CMK (cell line): ENCODE data around the gene ADCY1.
"Not testable (repeated sequence)": the region's sequence is repeated elsewhere in the genome, so short reads cannot be mapped to it uniquely, and the experiment has no call there.

Experiments
- DNase-seq: peaks from one replicate; pipeline ENCODE4 v3.0.0-alpha.2; 2010; ENCODE audit warnings: low read depth

ADCY1 gene

DNA sequence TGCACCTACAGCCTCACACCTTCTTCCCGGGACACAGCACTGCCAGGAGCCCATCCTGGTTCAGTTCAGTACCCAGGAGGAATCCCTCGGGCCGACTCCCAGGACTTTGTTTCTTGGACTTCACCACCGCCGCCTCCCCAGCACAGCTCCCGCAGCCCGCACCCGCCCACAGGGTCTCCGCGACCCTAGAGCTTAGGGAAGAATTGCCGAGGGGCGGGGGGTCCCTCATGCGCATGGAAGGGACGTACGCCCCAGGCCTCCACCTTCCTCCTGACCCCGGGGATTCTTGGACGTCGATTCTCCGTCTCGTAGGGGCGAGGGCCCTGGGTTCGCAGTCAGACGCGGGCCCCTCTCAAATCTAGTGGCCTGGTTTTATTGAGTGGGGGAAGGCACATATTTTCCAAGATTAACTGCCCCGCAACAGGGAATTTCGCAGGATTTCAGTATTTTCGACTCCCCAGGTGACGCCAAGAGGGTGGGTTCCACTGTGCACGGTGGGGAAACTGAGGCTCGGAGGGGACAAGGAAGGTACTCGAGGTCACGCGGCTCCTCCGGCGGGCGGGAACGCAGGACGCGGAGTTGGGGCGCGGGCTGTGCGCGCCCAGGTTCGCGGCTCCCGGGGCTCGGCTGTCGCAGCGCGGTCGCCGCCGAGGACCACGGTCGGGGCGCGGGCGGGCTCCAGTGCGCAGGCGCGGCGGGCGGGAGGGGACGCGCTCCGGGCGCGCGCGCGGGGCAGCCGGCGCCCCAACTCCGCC is at the start of gene ADCY1:
Gene ADCY1, plus strand, starts transcription at position 708 of the 755 bp plus-strand sequence. CDS start 176 bp downstream, outside the sequence.
- DNase-seq, result no peak

DNA sequence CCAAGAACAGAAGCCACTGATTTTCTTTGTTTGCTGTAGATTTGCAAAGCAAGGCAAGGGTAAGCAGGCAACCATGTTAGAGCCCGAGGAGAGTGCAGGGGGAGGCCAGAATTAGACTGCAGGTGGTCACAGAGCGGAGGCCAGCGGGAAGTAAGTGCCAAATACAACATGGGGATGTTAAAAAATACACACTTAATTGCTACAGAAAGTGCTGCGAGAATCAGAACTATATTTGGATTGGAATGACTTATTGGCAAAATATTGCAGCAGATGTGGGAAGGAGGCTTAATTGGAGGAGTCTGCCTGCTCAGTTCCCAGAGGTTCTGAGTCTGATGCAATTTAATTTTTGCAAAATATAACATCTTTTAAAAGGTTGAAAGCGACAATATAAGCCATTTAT is 49.7 kb upstream of the ADCY1 start:
- no peak for DNase-seq

DNA sequence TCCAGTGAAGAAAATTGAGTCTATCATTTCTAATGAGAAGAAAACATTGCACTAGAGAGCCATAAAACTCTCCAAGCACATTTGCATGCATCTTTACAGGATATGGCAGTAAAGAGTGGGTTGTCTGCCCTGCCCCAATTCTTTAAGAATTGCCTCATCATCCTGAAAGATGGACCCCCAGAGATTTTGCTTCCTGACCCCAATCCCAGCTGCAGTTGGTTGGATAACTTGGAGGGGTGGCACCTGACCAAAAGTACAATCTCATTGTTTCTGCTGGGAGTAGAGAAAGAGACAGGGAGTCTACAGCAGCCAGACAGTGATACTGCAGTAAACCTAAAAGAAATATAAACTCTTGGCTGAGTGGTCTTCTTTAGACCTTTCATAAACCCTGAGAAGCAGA is 49.1 kb upstream of the ADCY1 start:
- DNase-seq, result no peak

- no peak for DNase-seq
These were observed 30.7 kb upstream of the ADCY1 start for GRCh38 chr7:45543473-45543872.

- not testable (repeated sequence) for DNase-seq
These were observed 29.0 kb upstream of the ADCY1 start for GRCh38 chr7:45545105-45545710.

- not testable (repeated sequence) for DNase-seq
These were observed 25.3 kb upstream of the ADCY1 start for GRCh38 chr7:45548917-45549316.

- no peak for DNase-seq
These were observed 10.8 kb upstream of the ADCY1 start for GRCh38 chr7:45563401-45563800.

- no peak for DNase-seq
These were observed 10.2 kb upstream of the ADCY1 start for GRCh38 chr7:45563941-45564461.

DNA sequence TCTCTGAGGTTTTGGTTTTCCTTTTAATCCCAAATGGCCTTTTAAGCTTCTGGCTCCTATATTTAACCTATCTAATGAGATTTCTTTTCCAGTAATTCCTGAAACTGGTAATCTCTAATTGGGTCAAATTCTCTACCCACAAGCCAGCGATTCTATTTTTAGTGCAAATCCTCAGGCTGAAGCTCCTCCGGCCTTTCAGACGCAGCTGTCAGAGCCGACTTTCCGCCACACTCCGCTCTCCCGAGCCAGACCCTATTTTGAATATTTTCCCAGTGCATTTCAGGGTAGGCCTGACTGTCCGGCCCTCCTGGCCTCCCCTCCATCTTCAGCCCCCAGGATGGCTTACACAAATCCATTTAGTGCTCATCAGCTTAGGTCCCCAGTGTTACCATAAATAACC is 9.7 kb upstream of the ADCY1 start:
- no peak for DNase-seq

DNA sequence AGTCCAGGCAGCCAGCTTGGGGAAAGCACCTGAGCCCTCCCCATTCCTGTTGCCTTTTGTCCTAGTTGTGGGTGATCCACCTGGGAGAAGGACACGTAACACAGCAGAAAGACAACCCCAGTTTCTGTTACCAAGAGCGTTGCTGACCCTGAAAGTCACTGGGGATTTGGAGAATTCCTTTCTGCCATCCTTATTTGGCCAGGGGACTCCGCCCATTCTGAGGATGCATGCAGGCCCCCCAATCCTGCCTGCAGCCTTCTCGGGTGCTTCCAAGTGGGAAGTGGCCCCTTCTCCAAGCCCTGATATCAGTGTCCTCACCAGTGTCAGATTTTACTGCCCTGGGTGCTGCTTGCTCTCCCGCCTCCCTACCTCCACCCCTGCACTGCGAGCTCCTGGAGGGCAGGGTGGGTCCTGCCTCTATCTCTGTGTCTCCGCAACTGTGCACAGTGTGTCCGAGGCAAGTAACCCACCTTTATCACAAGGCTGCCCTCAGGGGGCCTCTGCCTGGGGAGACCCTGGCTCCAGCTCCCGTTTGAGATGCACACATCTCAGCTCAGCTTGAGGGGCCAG is 9.2 kb upstream of the ADCY1 start:
- no peak for DNase-seq

GRCh38 chr7:45566386-45566785 is 7.8 kb upstream of the ADCY1 start:
- DNase-seq, result no peak

DNA sequence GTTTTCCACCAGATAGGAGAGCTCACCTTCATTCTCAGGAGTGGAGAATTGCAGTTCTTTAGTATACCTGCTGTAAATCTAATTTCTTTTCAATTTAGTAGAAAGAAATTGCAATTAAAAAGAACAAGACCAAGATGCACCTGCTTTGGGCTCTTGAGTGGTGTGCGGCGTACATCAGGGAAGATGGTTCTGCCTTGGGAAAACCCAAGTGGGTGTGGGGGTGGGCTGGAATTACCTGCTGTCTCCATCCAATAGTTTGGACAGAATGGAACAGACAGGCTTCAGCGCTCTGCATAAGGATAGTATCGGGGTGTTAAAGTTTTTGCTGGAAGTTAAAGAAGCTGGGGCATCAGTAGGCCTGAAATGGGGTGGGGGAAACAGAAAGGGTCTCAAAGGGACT is 7.2 kb upstream of the ADCY1 start:
- DNase-seq, result no peak

DNA sequence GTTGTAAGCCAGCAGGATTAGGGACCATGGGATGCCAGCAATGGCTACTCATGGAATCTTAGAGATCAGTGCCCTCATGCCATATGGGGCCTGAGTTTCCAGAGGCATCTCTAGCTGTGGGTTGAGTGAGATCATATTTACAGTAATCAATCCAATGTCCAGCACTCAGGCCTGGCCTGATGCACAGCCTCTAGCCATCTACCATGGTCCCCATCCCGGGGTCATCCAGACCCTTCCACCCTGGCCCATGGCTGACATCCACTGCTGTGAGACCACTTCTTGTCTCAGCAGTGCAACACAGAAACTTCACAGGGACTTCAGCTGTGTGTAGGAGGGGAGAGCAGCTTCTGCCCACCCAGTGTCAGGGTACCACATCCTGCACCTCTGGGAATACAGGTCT is 6.5 kb upstream of the ADCY1 start:
- DNase-seq, result no peak

DNA sequence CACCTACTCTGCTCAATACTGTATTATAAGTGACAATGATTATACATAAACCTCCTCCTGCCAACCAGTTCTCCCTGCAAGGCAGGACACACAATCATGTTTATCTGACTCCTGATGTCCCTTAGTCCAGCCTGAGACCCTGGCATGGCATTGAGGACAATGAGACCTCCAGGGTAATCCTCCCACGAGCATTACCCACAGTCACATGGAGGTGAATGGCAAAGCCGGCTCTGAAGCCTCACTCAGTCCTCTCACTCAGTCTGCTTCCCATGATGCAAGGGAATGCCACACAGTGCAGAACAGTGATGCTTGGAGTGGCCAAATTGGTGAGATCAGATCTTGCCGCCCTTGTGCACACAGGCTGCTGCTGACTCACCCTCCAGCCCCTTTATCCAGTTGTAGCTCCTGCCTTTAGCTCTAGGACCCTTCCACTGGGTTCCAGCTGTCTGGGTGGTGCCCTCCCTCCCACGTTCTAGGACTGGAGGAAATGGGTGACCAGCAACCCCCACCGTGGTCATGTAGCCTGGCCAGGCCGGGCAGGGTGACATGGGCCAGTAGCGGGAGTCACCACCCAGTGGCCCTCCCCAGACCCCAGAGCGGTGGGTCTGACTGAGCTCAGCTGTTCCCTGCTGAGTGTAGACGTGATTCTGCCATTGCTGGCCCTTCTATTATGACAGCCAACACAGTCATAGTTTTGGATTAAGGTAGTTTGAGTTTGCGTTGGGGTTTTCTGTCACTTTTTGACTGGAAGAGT is 5.5 kb upstream of the ADCY1 start:
- DNase-seq, result no peak

- no peak for DNase-seq
These were observed 4.9 kb upstream of the ADCY1 start for GRCh38 chr7:45569290-45569685.

- no peak for DNase-seq
These were observed 3.4 kb upstream of the ADCY1 start for GRCh38 chr7:45570797-45571196.

DNA sequence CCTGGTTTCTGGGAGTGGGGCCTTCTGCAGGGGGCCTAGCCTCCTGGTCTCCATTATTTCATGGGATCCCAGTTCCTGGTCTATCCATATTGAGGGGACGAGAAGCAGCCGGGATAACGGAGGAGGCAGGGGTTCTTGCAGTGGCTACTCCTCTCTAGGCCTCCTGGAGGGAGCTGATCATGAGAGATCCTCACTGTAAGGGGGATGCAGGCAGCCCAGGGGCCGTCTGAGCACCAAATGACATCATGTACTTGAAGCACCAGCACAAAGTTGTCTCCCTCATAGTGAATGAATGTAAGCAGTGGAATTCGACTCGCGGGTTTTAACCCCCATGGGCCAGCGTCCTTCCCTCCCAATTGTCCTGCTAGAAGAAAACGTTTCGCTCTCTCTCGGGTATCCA is 964 bp upstream of the ADCY1 start:
- no peak for DNase-seq

DNA sequence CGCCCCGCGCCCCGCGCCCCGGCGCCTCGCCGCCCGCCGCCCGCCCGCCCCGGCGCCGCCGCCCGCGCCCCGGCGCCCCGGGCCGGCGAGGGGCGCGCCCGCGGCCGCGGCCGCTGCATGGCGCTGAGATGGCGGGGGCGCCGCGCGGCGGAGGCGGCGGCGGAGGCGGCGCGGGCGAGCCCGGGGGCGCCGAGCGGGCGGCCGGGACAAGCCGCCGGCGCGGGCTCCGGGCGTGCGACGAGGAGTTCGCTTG is 174 bp downstream of the ADCY1 start:
- DNase-seq, result no peak

- no peak for DNase-seq
These were observed 717 bp downstream of the ADCY1 start for GRCh38 chr7:45574669-45575500.

GRCh38 chr7:45575501-45576248 is 1.5 kb downstream of the ADCY1 start:
- no peak for DNase-seq

DNA sequence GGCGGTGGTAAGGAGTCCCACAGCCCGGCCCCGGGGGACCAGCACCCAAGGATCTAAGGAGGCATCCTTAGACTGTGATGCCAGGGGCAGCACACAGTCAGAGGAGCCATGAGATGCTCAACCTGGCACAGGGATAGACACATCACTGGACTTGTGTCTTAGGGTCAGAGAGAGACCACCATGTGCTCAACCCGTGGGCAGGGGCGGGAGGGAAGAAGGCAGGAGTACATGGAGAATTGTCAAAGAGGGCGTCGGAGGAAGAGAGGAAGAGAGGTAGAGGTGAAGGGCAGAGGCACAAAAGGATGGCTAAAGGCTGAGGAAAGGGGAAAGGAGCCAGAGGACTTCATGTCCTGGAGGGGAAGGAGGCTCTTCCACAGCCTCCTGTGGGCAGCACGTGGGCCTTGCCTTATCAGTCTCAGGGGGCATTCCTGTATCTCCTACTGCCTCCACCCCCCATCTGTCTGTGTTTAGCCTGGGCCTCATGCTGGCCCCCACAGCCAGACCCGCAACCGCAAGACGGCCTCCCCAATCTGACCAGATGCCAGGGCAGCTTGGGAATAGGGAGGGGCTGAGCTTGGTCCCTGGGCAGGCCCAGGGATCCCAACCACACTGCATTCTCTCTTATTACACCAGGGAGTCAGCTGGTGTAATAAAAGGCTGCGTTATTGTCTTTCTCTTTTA is 2.2 kb downstream of the ADCY1 start:
- no peak for DNase-seq
